ENCODE measurements around the gene ADAT3. TPM values are rescaled to one million over a fixed set of nuclear protein-coding genes. Genes with fewer than 3 reads are reported as not detected.

ADAT3 gene
- total RNA-seq, 1 donor = 3.3 TPM

GRCh38 chr19:1913781-1914577 lies 8.8 kb downstream of the ADAT3 start:
- no peak overlapping the region for H3K4me3 ChIP-seq (ENCODE audit: insufficient read depth, low read length)
- H3K9me3 ChIP-seq (ENCODE audit: low read depth, low read length) = no peaks in the 10 kb centered on the region
- H3K36me3 ChIP-seq (ENCODE audit: insufficient read depth, low read length) = peaks cover 17% of the 10 kb centered on the region
- H3K4me2 ChIP-seq (ENCODE audit: insufficient read depth, low read length) = no peak overlapping the region
- no peak for TF ChIP-seq CTCF (IDR thresholded peaks at IDR 0.05; ENCODE audit: extremely low read depth, low read depth, low read length)
- DNase-seq (ENCODE audit: insufficient read length, low spot score, missing footprints) = peak; percentile 58
- H3K27ac ChIP-seq (ENCODE audit: low read depth, low read length) = no peak overlapping the region
- H3K27me3 ChIP-seq (ENCODE audit: insufficient read depth, low read length) = no peaks in the 10 kb centered on the region
- peaks cover 7% of the 10 kb centered on the region for H3K4me1 ChIP-seq (ENCODE audit: insufficient read depth, low read length)
- H2AFZ ChIP-seq (ENCODE audit: low read length) = no peak overlapping the region
- H4K20me1 ChIP-seq (ENCODE audit: insufficient read depth, low read length) = peaks cover 35% of the 10 kb centered on the region
- peaks cover 65% of the 10 kb centered on the region for H3K79me2 ChIP-seq (ENCODE audit: insufficient read depth, low read length)

- peak; percentile 58 for DNase-seq (ENCODE audit: insufficient read length, low spot score, missing footprints)
- Histone ChIP-seq H3K9me3 (ENCODE audit: low read depth, low read length) (no peaks in the 10 kb centered on the region), H3K4me2 (ENCODE audit: insufficient read depth, low read length) (no peak overlapping the region), H4K20me1 (ENCODE audit: insufficient read depth, low read length) (peaks cover 26% of the 10 kb centered on the region), H3K4me1 (ENCODE audit: insufficient read depth, low read length) (peaks cover 4% of the 10 kb centered on the region), H3K79me2 (ENCODE audit: insufficient read depth, low read length) (peaks cover 56% of the 10 kb centered on the region), H3K27me3 (ENCODE audit: insufficient read depth, low read length) (no peaks in the 10 kb centered on the region), H3K36me3 (ENCODE audit: insufficient read depth, low read length) (peaks cover 21% of the 10 kb centered on the region), H2AFZ (ENCODE audit: low read length) (no peak overlapping the region), H3K4me3 (ENCODE audit: insufficient read depth, low read length) (no peak overlapping the region), H3K27ac (ENCODE audit: low read depth, low read length) (no peak overlapping the region)
- no peak for TF ChIP-seq CTCF (IDR thresholded peaks at IDR 0.05; ENCODE audit: extremely low read depth, low read depth, low read length)
Observed at GRCh38 chr19:1914826-1915341, 9.7 kb downstream of the ADAT3 start.

DNA sequence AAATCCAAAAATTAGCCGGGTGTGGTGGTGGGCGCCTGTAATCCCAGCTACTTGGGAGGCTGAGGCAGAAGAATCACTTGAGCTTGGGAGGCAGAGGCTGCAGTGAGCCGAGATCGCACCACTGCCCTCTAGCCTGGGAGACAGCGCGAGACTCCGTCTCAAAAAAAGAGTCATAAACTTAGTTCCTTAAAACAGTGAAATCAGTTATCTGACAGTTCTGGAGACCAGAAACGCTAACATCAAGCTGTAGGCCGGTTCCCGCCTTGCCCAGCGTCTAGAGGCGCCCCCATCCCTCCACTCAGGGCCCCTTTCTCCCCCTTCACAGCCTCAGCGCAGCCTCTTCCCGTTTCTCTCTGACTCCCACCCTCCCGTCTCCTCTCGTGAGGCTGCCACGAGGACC lies 11.9 kb downstream of the ADAT3 start:
- no peak for TF ChIP-seq CTCF (IDR thresholded peaks at IDR 0.05; ENCODE audit: extremely low read depth, low read depth, low read length)
- Histone ChIP-seq H3K4me1 (ENCODE audit: insufficient read depth, low read length) (no peaks in the 10 kb centered on the region), H3K4me2 (ENCODE audit: insufficient read depth, low read length) (no peak overlapping the region), H3K9me3 (ENCODE audit: low read depth, low read length) (no peaks in the 10 kb centered on the region), H3K4me3 (ENCODE audit: insufficient read depth, low read length) (no peak overlapping the region), H3K27ac (ENCODE audit: low read depth, low read length) (no peak overlapping the region), H3K36me3 (ENCODE audit: insufficient read depth, low read length) (peaks cover 39% of the 10 kb centered on the region), H3K27me3 (ENCODE audit: insufficient read depth, low read length) (no peaks in the 10 kb centered on the region), H2AFZ (ENCODE audit: low read length) (no peak overlapping the region), H3K79me2 (ENCODE audit: insufficient read depth, low read length) (peaks cover 35% of the 10 kb centered on the region), H4K20me1 (ENCODE audit: insufficient read depth, low read length) (peaks cover 16% of the 10 kb centered on the region)
- DNase-seq (ENCODE audit: insufficient read length, low spot score, missing footprints) = no peak

DNA sequence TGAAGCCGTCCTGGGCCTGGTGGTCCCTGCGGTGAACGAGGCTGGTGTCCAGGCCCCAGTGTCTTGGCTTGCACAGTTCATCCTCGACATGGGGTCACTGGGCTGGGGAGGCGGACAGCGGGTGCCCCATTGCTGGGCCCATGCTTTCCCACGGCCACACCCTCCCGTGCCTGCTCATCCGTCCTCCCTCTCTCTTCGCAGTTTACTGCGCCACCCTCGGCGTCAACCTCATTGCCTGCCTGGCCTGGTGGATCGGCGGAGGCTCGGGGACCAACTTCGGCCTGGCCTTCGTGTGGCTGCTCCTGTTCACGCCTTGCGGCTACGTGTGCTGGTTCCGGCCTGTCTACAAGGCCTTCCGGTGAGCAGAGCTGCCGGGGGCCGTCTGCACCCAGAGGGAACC lies 12.7 kb downstream of the ADAT3 start:
- Histone ChIP-seq H3K4me2 (ENCODE audit: insufficient read depth, low read length) (no peak overlapping the region), H2AFZ (ENCODE audit: low read length) (no peak overlapping the region), H3K27me3 (ENCODE audit: insufficient read depth, low read length) (no peaks in the 10 kb centered on the region), H3K4me1 (ENCODE audit: insufficient read depth, low read length) (no peaks in the 10 kb centered on the region), H4K20me1 (ENCODE audit: insufficient read depth, low read length) (peaks cover 16% of the 10 kb centered on the region), H3K4me3 (ENCODE audit: insufficient read depth, low read length) (no peak overlapping the region), H3K79me2 (ENCODE audit: insufficient read depth, low read length) (peaks cover 28% of the 10 kb centered on the region), H3K36me3 (ENCODE audit: insufficient read depth, low read length) (peaks cover 38% of the 10 kb centered on the region), H3K9me3 (ENCODE audit: low read depth, low read length) (no peaks in the 10 kb centered on the region), H3K27ac (ENCODE audit: low read depth, low read length) (no peak overlapping the region)
- TF ChIP-seq CTCF (IDR thresholded peaks at IDR 0.05; ENCODE audit: extremely low read depth, low read depth, low read length) = no peak
- peak; percentile 58 for DNase-seq (ENCODE audit: insufficient read length, low spot score, missing footprints)
